Activated naive CD4-positive, alpha-beta T cell treated with anti-CD3 and anti-CD28 coated beads, Interleukin-2, amount 50 U/mL, for 24 hours (primary cell): ENCODE results near the gene PNPLA5.

ENCODE experiments used
- H3K27ac Mint-ChIP-seq: one replicate; pipeline ENCODE4 v1.8.0; 2021; ENCODE audit warnings: mild to moderate bottlenecking, mixed read lengths
- H3K27me3 Mint-ChIP-seq: one replicate; pipeline ENCODE4 v1.8.0; 2021; ENCODE audit warnings: mixed read lengths
- H3K36me3 Mint-ChIP-seq: one replicate; pipeline ENCODE4 v1.8.0; 2021; ENCODE audit warnings: mixed read lengths
- H3K4me1 Mint-ChIP-seq: one replicate; pipeline ENCODE4 v1.8.0; 2021; ENCODE audit warnings: mixed read lengths
- H3K4me3 Mint-ChIP-seq: one replicate; pipeline ENCODE4 v1.8.0; 2021; ENCODE audit warnings: mild to moderate bottlenecking, mixed read lengths
- H3K9me3 Mint-ChIP-seq: one replicate; pipeline ENCODE4 v1.8.0; 2021; ENCODE audit warnings: mixed read lengths

PNPLA5 gene

DNA sequence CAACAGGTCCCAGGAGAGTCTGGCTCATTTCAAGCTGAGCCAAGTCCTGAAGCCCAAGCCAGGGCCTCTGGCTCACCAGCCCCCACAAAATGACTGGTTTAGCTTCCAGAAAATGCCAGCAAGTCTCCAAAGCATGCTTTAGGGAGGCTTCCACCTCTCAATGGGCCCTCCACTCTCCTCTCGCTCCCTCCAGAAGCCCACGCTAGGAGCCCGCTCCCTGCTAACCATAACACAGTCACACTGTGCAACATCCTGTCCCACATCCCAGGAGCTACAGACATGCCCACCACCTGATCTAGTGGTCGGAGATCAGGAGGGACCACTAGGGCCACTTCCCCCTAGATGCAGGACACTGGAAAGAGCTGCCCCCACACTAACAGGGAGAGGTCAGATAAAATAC is 36.4 kb downstream of the PNPLA5 start:
- Mint-ChIP-seq H3K9me3 (peaks cover 10% of the 10 kb centered on the region), H3K36me3 (peaks cover 3% of the 10 kb centered on the region), H3K27ac (no peak overlapping the region), H3K4me1 (no peaks in the 10 kb centered on the region), H3K4me3 (no peak overlapping the region), H3K27me3 (peaks cover 30% of the 10 kb centered on the region)

DNA sequence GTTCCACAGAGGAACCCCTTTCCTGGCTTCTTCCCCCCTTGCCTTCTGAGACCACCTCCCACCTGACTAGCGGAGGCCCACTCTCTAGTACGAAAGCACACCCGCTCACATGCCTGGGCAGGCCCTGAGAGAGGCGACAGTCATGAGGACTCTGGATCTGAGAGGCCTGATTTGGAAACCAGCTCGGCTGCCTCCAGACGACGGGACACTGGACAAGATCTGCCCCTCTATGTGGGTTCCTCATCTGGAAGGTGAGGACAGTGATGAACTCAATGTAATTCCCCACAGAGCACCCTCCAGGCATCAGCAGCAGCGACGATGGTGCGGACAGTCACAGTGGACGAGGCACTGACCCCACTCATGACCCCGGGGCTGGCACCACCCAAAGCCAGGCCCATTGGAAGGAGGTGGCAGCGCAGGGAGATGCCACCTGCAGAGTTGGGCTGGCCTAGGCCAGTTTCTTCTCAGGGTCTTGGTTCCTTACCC is 37.0 kb downstream of the PNPLA5 start:
- no peak overlapping the region for H3K27ac Mint-ChIP-seq
- peaks cover 3% of the 10 kb centered on the region for H3K36me3 Mint-ChIP-seq
- H3K9me3 Mint-ChIP-seq = peaks cover 10% of the 10 kb centered on the region
- H3K4me3 Mint-ChIP-seq = no peak overlapping the region
- no peaks in the 10 kb centered on the region for H3K4me1 Mint-ChIP-seq
- peaks cover 25% of the 10 kb centered on the region for H3K27me3 Mint-ChIP-seq

DNA sequence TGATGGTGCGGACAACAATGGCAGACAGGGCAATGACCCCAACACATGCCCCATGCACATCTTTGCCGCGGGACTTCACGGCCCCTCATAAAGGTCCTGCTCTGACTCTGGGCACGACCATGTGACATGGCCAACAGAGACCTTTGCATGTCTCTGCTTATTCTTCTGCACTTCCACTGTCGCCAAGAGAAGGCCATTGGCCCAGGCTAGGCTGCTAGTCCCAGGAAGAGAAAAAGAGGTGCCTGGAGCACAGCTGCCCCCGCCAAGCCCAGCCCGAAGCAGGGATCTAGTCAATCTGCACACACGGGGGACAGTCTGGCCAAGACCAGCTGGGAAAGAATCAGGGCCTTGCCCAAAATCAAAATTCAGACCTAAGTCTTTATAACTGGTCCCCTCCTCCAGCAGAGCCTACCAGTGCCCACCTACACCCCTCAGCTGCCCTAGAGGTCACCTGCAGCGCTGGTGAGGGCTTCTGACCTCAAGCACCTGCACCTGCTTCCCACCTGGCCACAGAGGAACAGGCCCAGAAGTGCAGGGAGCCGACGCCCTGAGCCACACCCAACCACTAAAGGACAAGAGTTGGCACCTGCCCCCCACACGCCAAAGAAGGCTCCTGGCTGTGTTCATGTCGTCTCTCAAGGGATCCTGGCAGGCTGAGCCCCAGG is 37.6 kb downstream of the PNPLA5 start:
- Mint-ChIP-seq H3K4me3 (no peak overlapping the region), H3K36me3 (peaks cover 3% of the 10 kb centered on the region), H3K9me3 (peaks cover 10% of the 10 kb centered on the region), H3K27me3 (peaks cover 22% of the 10 kb centered on the region), H3K4me1 (no peaks in the 10 kb centered on the region), H3K27ac (no peak overlapping the region)

DNA sequence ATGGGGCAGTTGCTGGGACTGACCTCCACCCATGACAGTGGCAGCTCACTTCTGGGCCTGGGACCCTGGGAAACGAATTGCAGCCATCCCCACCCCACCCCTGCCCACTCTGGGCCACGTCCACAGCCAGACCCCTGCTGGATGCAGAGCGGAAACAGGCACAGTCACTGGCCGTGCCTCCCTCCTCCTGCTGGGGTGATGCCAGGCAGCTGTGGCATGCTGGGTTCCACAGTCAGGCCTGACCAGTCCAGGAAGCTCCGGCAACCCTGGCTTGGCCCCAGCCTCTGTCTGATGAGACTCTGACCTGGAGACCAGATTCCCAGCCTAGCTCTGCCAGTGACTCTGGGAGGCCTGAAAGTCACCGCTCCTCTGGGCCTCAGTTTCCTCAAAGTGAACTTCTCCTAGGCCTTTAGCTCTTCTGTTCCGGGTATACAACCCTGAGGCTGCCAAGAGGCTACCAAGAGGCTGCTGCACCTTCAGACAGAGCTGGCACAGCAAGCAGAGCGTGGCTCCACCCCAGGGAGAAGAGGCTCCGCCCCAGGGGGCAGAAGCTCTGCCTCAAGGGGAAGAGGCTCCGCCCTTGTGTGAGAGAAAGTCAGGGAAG is 38.4 kb downstream of the PNPLA5 start:
- Mint-ChIP-seq H3K9me3 (peaks cover 10% of the 10 kb centered on the region), H3K4me3 (no peak overlapping the region), H3K36me3 (peaks cover 3% of the 10 kb centered on the region), H3K27me3 (peaks cover 16% of the 10 kb centered on the region), H3K27ac (no peak overlapping the region), H3K4me1 (no peaks in the 10 kb centered on the region)

DNA sequence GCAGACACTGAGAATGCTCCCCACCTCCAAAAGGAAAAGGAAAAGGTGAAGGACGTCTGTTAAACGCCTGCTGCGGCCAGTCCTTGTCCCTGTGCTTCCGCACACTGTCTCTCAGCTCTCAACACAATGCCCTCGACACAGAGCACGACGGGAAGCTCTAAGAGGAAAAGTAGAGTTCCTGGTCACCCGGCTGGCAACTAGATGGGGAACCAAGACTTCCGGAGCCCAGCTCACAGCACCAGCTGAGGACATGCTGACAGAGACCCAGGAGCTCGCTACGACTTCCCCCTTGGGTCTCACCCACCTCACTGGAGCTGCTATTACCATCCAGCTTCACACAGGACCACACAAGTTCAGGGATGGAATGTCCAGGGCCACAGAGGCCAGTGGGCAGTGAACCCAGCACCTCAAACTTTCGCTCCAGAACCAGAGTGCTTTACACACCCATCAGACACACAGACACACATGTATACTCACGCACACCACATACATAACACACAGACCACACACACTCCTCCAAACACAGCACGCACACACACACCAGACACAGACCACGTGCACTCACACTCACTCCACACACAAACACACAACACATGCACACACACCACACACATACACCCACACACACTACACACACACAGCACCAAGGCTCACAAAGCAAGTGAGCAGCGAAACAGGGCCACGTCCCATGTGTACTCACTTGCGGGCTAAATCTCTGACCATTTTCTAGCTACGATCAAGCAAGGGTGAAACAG is 39.1 kb downstream of the PNPLA5 start:
- Mint-ChIP-seq H3K27me3 (peaks cover 16% of the 10 kb centered on the region), H3K9me3 (peaks cover 10% of the 10 kb centered on the region), H3K4me3 (no peak overlapping the region), H3K4me1 (no peaks in the 10 kb centered on the region), H3K27ac (peak overlapping the region; percentile 44), H3K36me3 (peaks cover 3% of the 10 kb centered on the region)

DNA sequence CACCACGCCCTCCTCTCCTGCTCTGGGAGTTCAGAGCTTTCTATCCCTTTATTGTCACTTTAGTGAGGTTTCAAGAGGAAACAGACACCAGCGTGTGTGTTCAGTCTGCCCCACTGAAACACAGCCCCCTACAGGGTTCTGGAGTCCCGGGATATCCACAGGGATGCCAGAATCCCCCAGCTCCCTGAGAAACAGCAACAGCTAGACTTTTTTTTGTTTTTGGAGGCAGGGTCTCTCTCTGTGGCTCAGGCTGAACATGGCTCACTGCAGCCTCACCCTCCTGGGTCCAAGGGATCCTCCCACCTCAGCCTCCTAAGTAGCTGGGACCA is 39.9 kb downstream of the PNPLA5 start:
- Mint-ChIP-seq H3K4me3 (no peak overlapping the region), H3K36me3 (peaks cover 2% of the 10 kb centered on the region), H3K4me1 (no peaks in the 10 kb centered on the region), H3K27ac (no peak overlapping the region), H3K9me3 (peaks cover 3% of the 10 kb centered on the region), H3K27me3 (peaks cover 10% of the 10 kb centered on the region)

DNA sequence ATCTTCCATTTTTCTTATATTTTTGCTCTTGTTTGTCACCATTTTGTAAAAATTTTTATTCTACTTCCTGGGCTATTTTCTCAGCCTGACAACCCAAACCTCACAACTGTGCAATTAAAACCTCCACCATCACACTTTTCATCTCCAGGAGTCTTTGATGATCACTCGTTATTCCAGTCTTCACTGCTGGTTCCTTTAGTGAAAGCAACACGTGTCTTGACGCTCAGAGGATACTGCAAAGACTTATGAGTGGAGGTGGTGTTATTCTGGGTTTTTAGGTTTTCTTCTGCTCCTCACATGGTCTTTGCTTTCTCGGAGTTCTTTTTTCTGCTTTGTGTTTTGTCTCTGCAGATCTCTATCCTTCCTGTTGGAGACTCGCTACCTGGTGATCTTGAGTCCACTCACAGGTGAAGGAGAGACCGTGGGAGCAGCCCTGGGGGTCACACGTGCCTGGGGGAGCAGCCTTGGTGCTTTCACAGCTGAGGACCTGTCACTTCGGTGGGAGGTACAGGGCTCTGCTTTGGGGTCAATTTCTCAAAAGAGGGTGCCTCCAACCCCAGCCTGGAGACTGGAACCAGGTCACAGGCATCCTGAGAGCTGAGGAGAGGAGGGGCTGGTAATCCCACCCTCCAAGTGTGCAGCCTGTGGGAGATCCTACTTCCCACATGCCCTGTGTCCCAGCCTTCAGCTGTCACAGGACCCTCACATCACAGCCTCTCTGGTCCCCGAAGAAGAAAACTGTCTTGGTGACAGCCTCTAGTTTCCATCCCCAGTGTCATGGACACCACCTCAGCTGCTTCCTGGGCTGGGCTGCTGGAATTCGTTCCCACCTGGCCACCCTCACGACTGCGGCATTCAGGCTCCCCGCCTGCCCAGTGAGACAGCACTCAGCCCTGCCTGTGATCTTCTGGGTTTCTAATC is 40.5 kb downstream of the PNPLA5 start:
- no peaks in the 10 kb centered on the region for H3K9me3 Mint-ChIP-seq
- H3K4me1 Mint-ChIP-seq = no peaks in the 10 kb centered on the region
- no peak overlapping the region for H3K4me3 Mint-ChIP-seq
- H3K27ac Mint-ChIP-seq = no peak overlapping the region
- peaks cover 8% of the 10 kb centered on the region for H3K27me3 Mint-ChIP-seq
- no peaks in the 10 kb centered on the region for H3K36me3 Mint-ChIP-seq

DNA sequence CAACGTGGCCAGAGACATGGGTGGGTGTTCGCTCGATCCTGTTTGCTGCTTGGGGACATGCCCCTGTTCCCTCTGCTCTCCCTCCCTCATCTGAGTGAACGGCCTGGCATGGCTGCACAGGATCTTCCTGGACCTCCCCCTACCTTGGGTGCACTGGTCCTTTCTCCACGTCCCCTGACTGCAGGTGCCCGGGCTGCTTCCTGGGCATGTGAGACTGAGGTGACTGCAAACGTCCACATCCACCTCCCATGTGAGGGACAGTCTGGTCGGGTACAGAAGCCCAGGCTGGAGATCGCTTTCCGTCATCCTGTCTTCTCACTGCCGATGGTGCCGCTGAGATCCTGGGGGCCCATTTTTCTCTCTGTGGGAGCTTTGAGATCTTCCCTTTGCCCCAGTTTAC is 41.3 kb downstream of the PNPLA5 start:
- H3K4me1 Mint-ChIP-seq = no peaks in the 10 kb centered on the region
- no peak overlapping the region for H3K27ac Mint-ChIP-seq

DNA sequence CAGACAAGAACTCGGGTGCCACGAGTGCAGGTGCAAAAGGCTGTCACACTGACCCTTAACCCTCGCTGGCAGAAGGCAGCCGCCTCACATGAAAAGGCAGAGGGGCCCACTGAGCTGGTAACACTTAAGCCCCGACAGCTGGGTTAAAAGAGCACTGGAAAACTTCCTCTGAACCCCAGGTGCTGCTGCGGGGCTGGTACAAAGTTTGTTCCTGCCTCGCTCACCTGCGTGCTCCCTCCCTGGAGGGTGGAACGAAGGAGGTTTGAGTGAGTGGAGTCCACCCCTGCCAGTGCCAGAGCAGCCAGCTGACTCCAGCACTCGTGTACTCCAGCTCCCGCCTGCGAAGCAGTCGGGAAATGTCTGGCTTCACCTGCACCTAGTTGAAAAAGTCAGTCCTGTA is 42.1 kb downstream of the PNPLA5 start:
- Mint-ChIP-seq H3K9me3 (no peaks in the 10 kb centered on the region), H3K36me3 (no peaks in the 10 kb centered on the region), H3K27ac (peak overlapping the region; percentile 59), H3K4me1 (no peaks in the 10 kb centered on the region), H3K27me3 (peaks cover 4% of the 10 kb centered on the region), H3K4me3 (no peak overlapping the region)

More for the DNA sequence above, 41.3 kb downstream of the PNPLA5 start:
- H3K4me3 Mint-ChIP-seq = no peak overlapping the region
- no peaks in the 10 kb centered on the region for H3K36me3 Mint-ChIP-seq
- no peaks in the 10 kb centered on the region for H3K9me3 Mint-ChIP-seq
- peaks cover 7% of the 10 kb centered on the region for H3K27me3 Mint-ChIP-seq

DNA sequence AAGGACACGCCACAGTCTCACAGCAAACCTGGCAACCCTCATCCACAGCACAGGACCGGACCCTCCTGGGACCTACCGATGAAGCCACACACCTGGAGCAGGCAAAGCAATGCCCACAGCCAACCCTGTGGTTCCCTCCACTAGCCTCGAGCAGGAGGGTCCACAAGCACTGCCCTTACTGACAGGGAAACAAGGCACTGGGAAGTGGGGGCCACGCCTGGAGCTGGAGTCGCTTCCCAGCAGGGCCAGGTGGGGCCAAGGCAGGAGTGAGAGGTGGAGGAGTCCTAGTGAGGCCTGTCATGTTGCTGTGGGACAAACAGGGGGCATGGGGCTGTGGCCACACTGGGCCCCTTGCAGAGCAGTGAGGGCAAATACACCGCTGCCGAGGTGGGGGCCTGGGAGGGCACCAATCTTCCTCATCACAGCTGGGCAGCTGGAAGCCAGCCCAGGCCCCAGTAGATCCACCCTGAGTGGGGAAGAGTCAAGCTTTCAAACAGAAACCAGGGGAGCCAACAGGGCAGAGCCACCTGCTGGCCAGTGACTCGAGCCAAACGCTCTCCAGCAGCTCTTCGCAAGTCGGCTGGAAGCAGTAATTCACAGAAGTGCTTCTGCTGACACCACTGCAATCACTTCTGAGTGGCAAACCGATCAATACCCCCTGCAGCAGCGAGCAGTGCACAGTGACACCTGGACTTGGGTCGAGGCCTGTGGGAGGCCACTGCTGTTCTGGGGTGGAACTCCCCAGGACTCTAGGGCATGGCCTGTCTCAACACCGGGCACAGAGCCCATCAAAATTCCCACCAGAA is 43.2 kb downstream of the PNPLA5 start:
- peaks cover 2% of the 10 kb centered on the region for H3K27me3 Mint-ChIP-seq
- H3K4me1 Mint-ChIP-seq = no peaks in the 10 kb centered on the region
- H3K4me3 Mint-ChIP-seq = no peak overlapping the region
- H3K36me3 Mint-ChIP-seq = no peaks in the 10 kb centered on the region
- no peak overlapping the region for H3K27ac Mint-ChIP-seq
- H3K9me3 Mint-ChIP-seq = no peaks in the 10 kb centered on the region

DNA sequence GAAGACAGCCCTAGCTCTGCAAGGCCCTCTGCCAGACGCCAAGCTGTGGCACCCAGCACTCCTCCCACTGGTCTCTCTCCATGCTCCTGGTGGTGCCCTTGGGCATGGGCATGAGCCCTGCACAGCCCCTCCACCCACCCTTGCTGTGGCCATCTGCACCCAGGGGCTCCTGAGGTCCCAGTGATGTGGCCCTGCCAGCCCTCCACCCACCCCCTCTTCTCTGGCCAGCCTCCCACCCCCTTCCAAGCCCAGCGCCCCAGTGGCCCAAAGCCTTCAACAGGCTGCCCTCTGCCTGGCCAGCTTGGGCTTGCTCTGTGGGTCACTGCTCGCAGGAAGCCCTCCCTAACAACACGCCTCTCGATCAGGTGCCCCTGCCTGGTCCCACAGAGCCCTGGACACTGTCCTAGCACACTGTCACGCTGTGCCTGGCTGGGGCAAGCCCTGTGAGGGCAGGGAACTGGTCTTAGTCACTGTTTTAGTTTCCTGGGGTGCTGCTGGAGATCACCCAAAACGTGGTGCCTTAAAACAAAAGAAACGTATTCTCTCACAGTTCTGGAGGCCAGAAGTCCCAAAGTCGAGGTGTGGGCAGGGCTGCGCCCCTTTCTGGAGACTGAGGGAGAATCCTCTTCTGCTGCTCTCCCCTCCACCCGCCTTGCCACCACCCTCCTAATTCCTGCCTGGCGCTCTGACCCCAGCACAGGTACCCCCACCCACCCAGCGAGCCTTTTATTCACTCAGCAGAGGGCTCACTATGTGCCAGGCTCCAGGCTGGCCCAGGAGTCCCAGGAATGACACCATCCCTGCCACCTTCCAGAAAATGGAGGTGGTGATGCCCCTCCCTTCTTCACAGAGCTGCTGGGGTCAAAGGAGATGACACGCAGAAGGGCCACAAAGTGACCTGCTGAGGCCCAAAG is 44.2 kb downstream of the PNPLA5 start:
- Mint-ChIP-seq H3K4me3 (no peak overlapping the region), H3K27me3 (no peaks in the 10 kb centered on the region), H3K36me3 (no peaks in the 10 kb centered on the region), H3K4me1 (no peaks in the 10 kb centered on the region), H3K27ac (no peak overlapping the region), H3K9me3 (no peaks in the 10 kb centered on the region)

DNA sequence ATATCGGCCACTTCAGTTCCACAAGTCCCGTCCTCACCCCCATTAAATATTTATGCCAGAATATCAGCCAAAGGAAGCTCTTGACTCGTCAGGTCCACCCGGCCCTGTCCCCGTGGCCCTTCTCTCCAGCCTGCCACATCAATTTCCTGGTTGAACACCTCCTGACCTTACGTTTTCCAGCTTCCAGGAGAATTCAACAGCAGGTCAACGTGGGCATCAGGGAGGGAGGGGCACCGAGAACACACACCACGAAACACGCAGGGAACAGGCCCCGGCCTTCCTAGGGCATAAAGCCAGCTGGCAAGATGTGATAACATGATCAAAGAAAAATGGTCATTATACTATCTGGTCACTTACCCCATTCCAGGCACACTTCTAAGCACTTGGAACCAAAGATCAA is 44.8 kb downstream of the PNPLA5 start:
- Mint-ChIP-seq H3K36me3 (no peaks in the 10 kb centered on the region), H3K4me1 (no peaks in the 10 kb centered on the region), H3K27me3 (no peaks in the 10 kb centered on the region), H3K4me3 (no peak overlapping the region), H3K9me3 (no peaks in the 10 kb centered on the region), H3K27ac (no peak overlapping the region)

DNA sequence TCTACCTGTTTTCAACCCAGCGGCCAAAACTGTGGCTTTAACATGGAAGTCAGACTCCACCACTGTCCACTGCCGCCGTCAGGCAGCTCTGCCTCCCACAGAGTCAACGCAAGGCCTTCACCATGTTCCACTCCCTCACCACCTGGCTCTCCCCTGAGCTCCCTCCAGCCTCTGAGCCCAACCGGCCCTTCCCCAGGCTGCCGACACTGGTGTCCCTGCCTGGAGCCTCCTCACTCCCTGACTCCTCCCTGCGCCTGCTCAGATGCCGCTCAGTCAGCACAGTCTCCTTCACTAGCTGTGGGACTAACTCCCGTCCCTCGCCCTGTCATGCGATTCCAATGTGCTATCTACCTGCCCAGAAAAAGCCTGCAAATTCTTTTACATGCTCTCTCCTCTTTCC is 45.8 kb downstream of the PNPLA5 start:
- Mint-ChIP-seq H3K4me1 (no peaks in the 10 kb centered on the region), H3K27ac (no peak overlapping the region), H3K36me3 (no peaks in the 10 kb centered on the region), H3K4me3 (no peak overlapping the region), H3K9me3 (no peaks in the 10 kb centered on the region), H3K27me3 (no peaks in the 10 kb centered on the region)
